Transverse colon (tissue), 4 donors: Measurements from ENCODE around the gene HES5.

ENCODE experiments used
- CTCF ChIP-seq, 5 experiments: fragments of 200-600 bp in 3 of 5; fragments of 450-650 bp in 2 of 5; sonication (generic) in 3 of 5; IDR thresholded peaks; 1 replicate in 2 of 5; 2 replicates in 3 of 5; pipeline ENCODE4 v1.5.1; 2016 to 2017; ENCODE audit warnings: antibody characterized with exemption in 5 of 5, inconsistent platforms in 3 of 5, mild to moderate bottlenecking in 2 of 5, moderate library complexity in 1 of 5
- EP300 ChIP-seq: sonication (generic); formaldehyde crosslinking; IDR thresholded peaks from one replicate; pipeline ENCODE4 v1.6.1; 2017; ENCODE audit warnings: antibody characterized with exemption, low read depth
- POLR2A ChIP-seq: fragments of 450-650 bp; IDR thresholded peaks from one replicate; pipeline ENCODE4 v1.6.1; 2016; ENCODE audit warnings: antibody characterized with exemption, mild to moderate bottlenecking, moderate library complexity
- POLR2AphosphoS5 ChIP-seq, 3 donors: sonication (generic); formaldehyde crosslinking; IDR thresholded peaks; one replicate each; pipeline ENCODE4 v1.6.1; 2016; ENCODE audit warnings: antibody characterized with exemption in 3 of 3

- TF ChIP-seq POLR2A, result no peak
- no peak for TF ChIP-seq CTCF (IDR thresholded peaks at IDR 0.05)
- no peak for TF ChIP-seq POLR2AphosphoS5 (IDR thresholded peaks at IDR 0.05)
- TF ChIP-seq EP300, result no peak
Observed at GRCh38 chr1:2506007-2506860, 23.8 kb downstream of the HES5 start.
